Measurements from ENCODE around the gene ARHGAP27. TPM values are rescaled to one million over a fixed set of nuclear protein-coding genes. Genes with fewer than 3 reads are reported as not detected.

The ARHGAP27 gene
- total and polyA plus RNA-seq, 9 of the 15 experiments (the other 6 are each of a cell fraction or from before 2014, with no cell fraction given): 0.04 to 4.6 (median 2.1) TPM

- TF ChIP-seq MYNN (IDR thresholded peaks at IDR 0.05) (peak; percentile 49; the same call in 1 of the 2 replicates), MYNN (CRISPR knock-in tag; IDR thresholded peaks at IDR 0.05) (no peak), PKNOX1 (IDR thresholded peaks at IDR 0.05) (peak; percentile 88), USF1 (CRISPR knock-in tag; IDR thresholded peaks at IDR 0.05) (no peak), ZNF280B (CRISPR knock-in tag; IDR thresholded peaks at IDR 0.05) (no peak), SMC3 (conservative IDR thresholded peaks at IDR 0.05; ENCODE audit: insufficient read depth, low read depth, low read length) (0 out of 2 replicates have a peak, but pooled peaks have one; percentile 19), CBFA2T2 (conservative IDR thresholded peaks at IDR 0.05) (peak; percentile 30), RBM39 (optimal IDR thresholded peaks at IDR 0.05; ENCODE audit: low read depth, low read length) (no peak), DNMT1 (IDR thresholded peaks at IDR 0.05) (no peak)
Measured at GRCh38 chr17:45384047-45384788, 48.5 kb downstream of the ARHGAP27 start (continued).
